HG03571 (cell line): ENCODE results near the gene CD48.

Source experiments
- ATAC-seq: cut with Tn5 transposase; IDR thresholded peaks from one replicate; pipeline ENCODE4 v1.9.1; 2021; ENCODE audit not compliant: unreplicated experiment

Gene CD48

GRCh38 chr1:160636547-160636946, 75.1 kb downstream of the CD48 start:
- no peak for ATAC-seq

GRCh38 chr1:160636076-160636475, 75.5 kb downstream of the CD48 start:
- ATAC-seq, result no peak

- no peak for ATAC-seq
Measured at GRCh38 chr1:160634543-160635491, 76.8 kb downstream of the CD48 start.

GRCh38 chr1:160633330-160633903, 78.2 kb downstream of the CD48 start:
- no peak for ATAC-seq

GRCh38 chr1:160631983-160632625, 79.5 kb downstream of the CD48 start:
- no peak for ATAC-seq

DNA sequence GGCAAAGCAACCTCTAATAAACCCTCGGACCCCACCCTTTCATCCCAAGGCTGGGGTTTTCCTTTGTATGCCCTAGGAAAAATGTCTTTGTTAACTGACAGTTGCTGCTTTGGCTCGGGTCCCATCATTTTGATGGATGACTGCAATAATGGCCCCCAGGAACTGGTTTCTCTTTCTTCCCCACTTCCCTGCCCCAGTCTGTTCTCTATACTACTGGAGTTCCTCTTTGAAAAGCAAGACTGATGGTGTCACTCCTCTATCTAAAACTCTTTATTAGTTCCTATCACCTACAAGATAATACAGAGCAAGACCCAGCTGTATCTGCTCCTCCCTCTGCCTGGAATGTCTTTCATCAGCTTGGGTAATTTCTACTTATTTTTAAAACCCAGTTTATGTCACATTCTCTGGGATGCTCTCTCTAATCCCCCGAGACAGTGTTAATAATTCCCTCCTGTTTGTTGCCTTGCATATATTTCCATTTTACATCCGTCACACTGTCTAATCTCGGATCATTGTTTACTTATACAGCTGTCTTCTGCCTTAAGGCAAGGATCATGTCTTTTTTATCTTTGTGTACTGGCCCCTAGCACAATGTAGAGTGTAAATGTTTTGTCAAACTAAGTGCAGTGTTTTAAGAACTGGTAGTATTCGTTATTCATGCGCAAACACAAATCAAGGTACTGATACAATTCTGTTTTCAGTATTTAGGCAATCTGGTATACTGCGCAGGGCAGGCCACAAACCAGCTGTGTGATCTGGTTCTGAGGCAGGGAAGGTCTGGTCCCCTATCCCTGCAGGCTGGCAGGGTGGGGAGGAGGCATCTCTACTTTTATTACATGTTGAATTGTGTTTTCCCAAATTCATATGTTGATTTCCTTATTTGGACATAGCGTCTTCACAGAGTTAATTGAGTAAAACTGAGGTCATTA, 80.8 kb downstream of the CD48 start:
- no peak for ATAC-seq

- no peak for ATAC-seq
Measured at GRCh38 chr1:160629286-160630210, 82.1 kb downstream of the CD48 start.

GRCh38 chr1:160628799-160629263, 82.8 kb downstream of the CD48 start:
- no peak for ATAC-seq
